ENCODE results near the gene GDF11. TPM values are rescaled to one million over a fixed set of nuclear protein-coding genes. Genes with fewer than 3 reads are reported as not detected.

The GDF11 gene
- total RNA-seq, 1 donor from 2014 or later: 66.6 TPM

Other genes with a start within 250 kb of the GDF11 start
- gene OR6C4, start 193.5 kb upstream of the GDF11 start, total RNA-seq: not detected in 2 replicates
- gene OR2AP1, start 170.7 kb upstream of the GDF11 start, total RNA-seq: not detected in 2 replicates
- not detected in 2 replicates for gene OR10P1, start 106.2 kb upstream of the GDF11 start, total RNA-seq
- 57.9 and 63.7 TPM in 2 replicates for gene ITGA7, start 35.2 kb upstream of the GDF11 start, total RNA-seq
- 105 and 111 TPM in 2 replicates for gene BLOC1S1, start 27.1 kb upstream of the GDF11 start, total RNA-seq
- gene RDH5, start 22.7 kb upstream of the GDF11 start, total RNA-seq: 10.4 and 14.2 TPM in 2 replicates
- 535 and 560 TPM in 2 replicates for gene CD63, start 14.1 kb upstream of the GDF11 start, total RNA-seq
- 121 and 123 TPM in 2 replicates for gene SARNP, start 74.6 kb downstream of the GDF11 start, total RNA-seq
- 32.6 and 33.3 TPM in 2 replicates for gene ORMDL2, start 74.9 kb downstream of the GDF11 start, total RNA-seq
- gene DNAJC14, start 86.5 kb downstream of the GDF11 start, total RNA-seq: 35.3 and 40.3 TPM in 2 replicates
- not detected in 2 replicates for gene MMP19, start 99.8 kb downstream of the GDF11 start, total RNA-seq
- 54.0 and 56.8 TPM in 2 replicates for gene PYM1, start 184.8 kb downstream of the GDF11 start, total RNA-seq
- 17.1 and 18.8 TPM in 2 replicates for gene DGKA, start 188.0 kb downstream of the GDF11 start, total RNA-seq
- 36.9 and 39.9 TPM in 2 replicates for gene PMEL, start 222.9 kb downstream of the GDF11 start, total RNA-seq
- gene CDK2, start 223.7 kb downstream of the GDF11 start, total RNA-seq: 125 TPM in 2 replicates
- gene RAB5B, start 231.0 kb downstream of the GDF11 start, total RNA-seq: 86.5 and 97.3 TPM in 2 replicates

Data from neural crest cell (in vitro differentiated cells).